Stimulated activated naive CD8-positive, alpha-beta T cell treated with anti-CD3 and anti-CD28 coated beads, Interleukin-15, Interleukin-2, amounts not matched to agents 100 ng/mL and 50 ng/mL, for 24 hours (primary cell): ENCODE data around the gene HIF1AN.
A peak's percentile ranks its signal among the peaks of the same experiment; 100 is the strongest.

Experiments used
- H3K27ac Mint-ChIP-seq: one replicate; pipeline ENCODE4 v1.8.0; 2021; ENCODE audit warnings: mild to moderate bottlenecking, mixed read lengths
- H3K27me3 Mint-ChIP-seq: one replicate; pipeline ENCODE4 v1.8.0; 2021; ENCODE audit warnings: mixed read lengths
- H3K36me3 Mint-ChIP-seq: one replicate; pipeline ENCODE4 v1.8.0; 2021; ENCODE audit warnings: low read depth, mixed read lengths
- H3K4me1 Mint-ChIP-seq: one replicate; pipeline ENCODE4 v1.8.0; 2021; ENCODE audit warnings: low read depth, mixed read lengths
- H3K4me3 Mint-ChIP-seq: one replicate; pipeline ENCODE4 v1.8.0; 2021; ENCODE audit warnings: mild to moderate bottlenecking, mixed read lengths
- H3K9me3 Mint-ChIP-seq: one replicate; pipeline ENCODE4 v1.8.0; 2021; ENCODE audit warnings: mixed read lengths

The HIF1AN gene

GRCh38 chr10:100535715-100536353 is at the start of gene HIF1AN:
TSS of gene HIF1AN (plus strand) at chr10:100535943. CDS start at chr10:100535959, 16 bp downstream.
- H3K36me3 Mint-ChIP-seq, result peaks cover 32% of the 10 kb centered on the region
- H3K4me3 Mint-ChIP-seq, result no peak within 1 kb of the TSS
- peak within 1 kb of the TSS; percentile 55 for H3K27ac Mint-ChIP-seq

GRCh38 chr10:100487529-100487928 is 48.2 kb upstream of the HIF1AN start:
- Mint-ChIP-seq H3K9me3 (no peaks in the 10 kb centered on the region), H3K36me3 (peaks cover 15% of the 10 kb centered on the region), H3K4me3 (no peak overlapping the region)

More at GRCh38 chr10:100535715-100536353, at the start of gene HIF1AN:
- Mint-ChIP-seq H3K27me3 (no peaks in the 10 kb centered on the region), H3K4me1 (peaks cover 17% of the 10 kb centered on the region), H3K9me3 (no peaks in the 10 kb centered on the region)

GRCh38 chr10:100489396-100489795 is 46.3 kb upstream of the HIF1AN start:
- H3K27me3 Mint-ChIP-seq, result no peaks in the 10 kb centered on the region
- peaks cover 28% of the 10 kb centered on the region for H3K36me3 Mint-ChIP-seq
- H3K4me3 Mint-ChIP-seq, result no peak overlapping the region
- no peaks in the 10 kb centered on the region for H3K9me3 Mint-ChIP-seq
- H3K27ac Mint-ChIP-seq, result no peak overlapping the region
- no peaks in the 10 kb centered on the region for H3K4me1 Mint-ChIP-seq

More at GRCh38 chr10:100487529-100487928, 48.2 kb upstream of the HIF1AN start:
- no peak overlapping the region for H3K27ac Mint-ChIP-seq
- no peaks in the 10 kb centered on the region for H3K27me3 Mint-ChIP-seq
- no peaks in the 10 kb centered on the region for H3K4me1 Mint-ChIP-seq

- Mint-ChIP-seq H3K27ac (no peak overlapping the region), H3K9me3 (no peaks in the 10 kb centered on the region), H3K4me1 (no peaks in the 10 kb centered on the region), H3K4me3 (no peak overlapping the region), H3K36me3 (peaks cover 35% of the 10 kb centered on the region), H3K27me3 (no peaks in the 10 kb centered on the region)
These were observed 45.2 kb upstream of the HIF1AN start for GRCh38 chr10:100490531-100490930.

- Mint-ChIP-seq H3K9me3 (no peaks in the 10 kb centered on the region), H3K27ac (peak overlapping the region; percentile 22), H3K36me3 (peaks cover 52% of the 10 kb centered on the region), H3K4me1 (peaks cover 19% of the 10 kb centered on the region), H3K27me3 (no peaks in the 10 kb centered on the region), H3K4me3 (no peak overlapping the region)
These were observed 39.2 kb upstream of the HIF1AN start for GRCh38 chr10:100496567-100496966.

- H3K9me3 Mint-ChIP-seq, result no peaks in the 10 kb centered on the region
- peak overlapping the region; percentile 13 for H3K27ac Mint-ChIP-seq
- no peaks in the 10 kb centered on the region for H3K27me3 Mint-ChIP-seq
- peaks cover 57% of the 10 kb centered on the region for H3K36me3 Mint-ChIP-seq
- peaks cover 19% of the 10 kb centered on the region for H3K4me1 Mint-ChIP-seq
- H3K4me3 Mint-ChIP-seq, result no peak overlapping the region
These were observed 37.7 kb upstream of the HIF1AN start for GRCh38 chr10:100498059-100498458.

GRCh38 chr10:100501423-100501822 is 34.3 kb upstream of the HIF1AN start:
- no peak overlapping the region for H3K27ac Mint-ChIP-seq
- H3K9me3 Mint-ChIP-seq, result no peaks in the 10 kb centered on the region
- H3K27me3 Mint-ChIP-seq, result no peaks in the 10 kb centered on the region
- no peak overlapping the region for H3K4me3 Mint-ChIP-seq
- peaks cover 54% of the 10 kb centered on the region for H3K36me3 Mint-ChIP-seq
- peaks cover 21% of the 10 kb centered on the region for H3K4me1 Mint-ChIP-seq

GRCh38 chr10:100502926-100503494 is 32.7 kb upstream of the HIF1AN start:
- Mint-ChIP-seq H3K36me3 (peaks cover 51% of the 10 kb centered on the region), H3K27ac (no peak overlapping the region), H3K27me3 (no peaks in the 10 kb centered on the region), H3K9me3 (no peaks in the 10 kb centered on the region), H3K4me1 (peaks cover 30% of the 10 kb centered on the region), H3K4me3 (no peak overlapping the region)

- Mint-ChIP-seq H3K27me3 (no peaks in the 10 kb centered on the region), H3K27ac (no peak overlapping the region), H3K9me3 (no peaks in the 10 kb centered on the region), H3K4me3 (no peak overlapping the region), H3K4me1 (peaks cover 35% of the 10 kb centered on the region), H3K36me3 (peaks cover 53% of the 10 kb centered on the region)
These were observed 31.6 kb upstream of the HIF1AN start for GRCh38 chr10:100504096-100504495.

- H3K27me3 Mint-ChIP-seq, result no peaks in the 10 kb centered on the region
- peaks cover 43% of the 10 kb centered on the region for H3K36me3 Mint-ChIP-seq
- no peaks in the 10 kb centered on the region for H3K9me3 Mint-ChIP-seq
- peaks cover 46% of the 10 kb centered on the region for H3K4me1 Mint-ChIP-seq
- no peak overlapping the region for H3K27ac Mint-ChIP-seq
- H3K4me3 Mint-ChIP-seq, result no peak overlapping the region
These were observed 30.6 kb upstream of the HIF1AN start for GRCh38 chr10:100505164-100505563.

GRCh38 chr10:100506596-100507356 is 29.0 kb upstream of the HIF1AN start:
- H3K27ac Mint-ChIP-seq, result peak overlapping the region; percentile 86
- H3K9me3 Mint-ChIP-seq, result no peaks in the 10 kb centered on the region
- H3K27me3 Mint-ChIP-seq, result no peaks in the 10 kb centered on the region
- H3K4me1 Mint-ChIP-seq, result peaks cover 62% of the 10 kb centered on the region
- peaks cover 36% of the 10 kb centered on the region for H3K36me3 Mint-ChIP-seq
- H3K4me3 Mint-ChIP-seq, result no peak overlapping the region

GRCh38 chr10:100507357-100507732 is 28.4 kb upstream of the HIF1AN start:
- no peak overlapping the region for H3K4me3 Mint-ChIP-seq

GRCh38 chr10:100508266-100508665 is 27.5 kb upstream of the HIF1AN start:
- H3K36me3 Mint-ChIP-seq, result peaks cover 36% of the 10 kb centered on the region
- no peaks in the 10 kb centered on the region for H3K9me3 Mint-ChIP-seq
- no peaks in the 10 kb centered on the region for H3K27me3 Mint-ChIP-seq
- H3K4me3 Mint-ChIP-seq, result peak overlapping the region; percentile 54
- peak overlapping the region; percentile 88 for H3K27ac Mint-ChIP-seq
- peaks cover 71% of the 10 kb centered on the region for H3K4me1 Mint-ChIP-seq

More at GRCh38 chr10:100507357-100507732, 28.4 kb upstream of the HIF1AN start:
- Mint-ChIP-seq H3K4me1 (peaks cover 68% of the 10 kb centered on the region), H3K27me3 (no peaks in the 10 kb centered on the region), H3K9me3 (no peaks in the 10 kb centered on the region), H3K36me3 (peaks cover 35% of the 10 kb centered on the region), H3K27ac (no peak overlapping the region)

- Mint-ChIP-seq H3K27me3 (no peaks in the 10 kb centered on the region), H3K9me3 (no peaks in the 10 kb centered on the region), H3K4me1 (peaks cover 71% of the 10 kb centered on the region), H3K36me3 (peaks cover 36% of the 10 kb centered on the region), H3K27ac (peak overlapping the region; percentile 88), H3K4me3 (peak overlapping the region; percentile 54)
These were observed 27.0 kb upstream of the HIF1AN start for GRCh38 chr10:100508691-100509150.

- H3K27me3 Mint-ChIP-seq, result no peaks in the 10 kb centered on the region
- peak overlapping the region; percentile 54 for H3K4me3 Mint-ChIP-seq
- peaks cover 71% of the 10 kb centered on the region for H3K4me1 Mint-ChIP-seq
- H3K27ac Mint-ChIP-seq, result peak overlapping the region; percentile 88
- H3K36me3 Mint-ChIP-seq, result peaks cover 39% of the 10 kb centered on the region
- H3K9me3 Mint-ChIP-seq, result no peaks in the 10 kb centered on the region
These were observed 26.4 kb upstream of the HIF1AN start for GRCh38 chr10:100509241-100509840.
